GM19035 (cell line): ENCODE measurements around the gene ZCCHC2.

Experiments used
- ATAC-seq: cut with Tn5 transposase; IDR thresholded peaks from one replicate; pipeline ENCODE4 v1.9.1; 2021; ENCODE audit not compliant: unreplicated experiment

The ZCCHC2 gene

GRCh38 chr18:62574776-62575175 is 52.0 kb downstream of the ZCCHC2 start:
- no peak for ATAC-seq

- no peak for ATAC-seq
Observed at GRCh38 chr18:62576271-62576670, 53.4 kb downstream of the ZCCHC2 start.

- peak; percentile 69 for ATAC-seq
Observed at GRCh38 chr18:62576845-62577512, 54.2 kb downstream of the ZCCHC2 start.

- ATAC-seq = peak; percentile 7
Observed at GRCh38 chr18:62577765-62578164, 54.9 kb downstream of the ZCCHC2 start.

- no peak for ATAC-seq
Observed at GRCh38 chr18:62578980-62579511, 56.2 kb downstream of the ZCCHC2 start.

GRCh38 chr18:62583376-62583775 is 60.6 kb downstream of the ZCCHC2 start:
- no peak for ATAC-seq

GRCh38 chr18:62584241-62585120 is 61.7 kb downstream of the ZCCHC2 start:
- ATAC-seq = peak; percentile 86

GRCh38 chr18:62585274-62586150 is 62.7 kb downstream of the ZCCHC2 start:
- ATAC-seq = peak; percentile 17

GRCh38 chr18:62586151-62586774 is 63.4 kb downstream of the ZCCHC2 start:
- ATAC-seq = peak; percentile 62

GRCh38 chr18:62586781-62587487 is 64.1 kb downstream of the ZCCHC2 start:
- no peak for ATAC-seq

- ATAC-seq = no peak
Observed at GRCh38 chr18:62587689-62588088, 64.9 kb downstream of the ZCCHC2 start.

- no peak for ATAC-seq
Observed at GRCh38 chr18:62588217-62588616, 65.4 kb downstream of the ZCCHC2 start.

GRCh38 chr18:62590799-62591590 is 68.2 kb downstream of the ZCCHC2 start:
- ATAC-seq = no peak

GRCh38 chr18:62596145-62597005 is 73.5 kb downstream of the ZCCHC2 start:
- no peak for ATAC-seq

GRCh38 chr18:62601871-62602270 is 79.0 kb downstream of the ZCCHC2 start:
- no peak for ATAC-seq

GRCh38 chr18:62602706-62603105 is 79.9 kb downstream of the ZCCHC2 start:
- no peak for ATAC-seq

- no peak for ATAC-seq
Observed at GRCh38 chr18:62603211-62603610, 80.4 kb downstream of the ZCCHC2 start.

- ATAC-seq = no peak
Observed at GRCh38 chr18:62603979-62604378, 81.2 kb downstream of the ZCCHC2 start.
